Measurements from ENCODE around the gene TSC2. TPM values are rescaled to one million over a fixed set of nuclear protein-coding genes. Genes with fewer than 3 reads are reported as not detected.

The TSC2 gene
- total and polyA plus RNA-seq, 4 donors = 23.3 to 51.2 (median 28.7) TPM

DNA sequence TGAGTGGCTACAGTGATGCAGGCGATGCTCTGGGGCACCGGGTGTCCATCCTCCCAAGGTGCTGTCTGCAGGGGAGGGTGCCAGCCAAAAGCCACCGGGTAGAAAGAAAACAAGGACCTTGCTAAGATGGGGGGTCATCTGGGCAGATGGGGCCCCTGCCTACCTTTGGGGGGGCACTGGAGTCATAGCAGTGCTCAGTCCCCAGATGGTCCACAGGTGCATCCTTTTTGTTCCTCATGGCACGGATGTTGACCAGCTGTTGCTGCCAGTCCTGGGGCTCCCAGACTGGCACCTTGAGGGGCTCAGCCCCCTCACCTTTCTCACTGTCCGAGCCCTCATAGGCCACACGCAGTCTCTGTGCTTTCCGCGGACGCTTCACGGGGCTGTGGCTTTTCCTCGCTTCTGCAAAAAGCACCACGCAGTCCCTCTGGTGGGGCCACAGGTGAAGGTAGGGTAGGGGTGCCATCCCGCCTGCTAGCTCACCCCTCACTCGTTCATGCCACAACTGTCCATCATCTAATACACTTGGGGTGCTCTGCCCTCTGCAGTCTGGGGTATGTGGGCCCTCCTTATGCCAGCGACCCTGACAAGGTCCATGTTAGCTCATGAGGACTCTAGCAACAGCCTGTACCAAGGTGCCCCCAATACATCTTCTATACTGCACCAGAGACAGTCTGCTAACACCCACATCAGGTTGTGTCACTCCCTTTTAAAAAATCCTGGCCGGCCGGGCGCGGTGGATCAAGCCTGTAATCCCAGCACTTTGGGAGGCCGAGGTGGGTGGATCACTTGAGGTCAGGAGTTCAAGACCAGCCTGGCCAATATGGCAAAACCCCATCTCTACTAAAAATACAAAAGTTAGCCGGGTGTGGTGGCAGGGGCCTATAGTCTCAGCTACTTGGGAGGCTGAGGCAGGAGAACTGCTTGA is 1.6 kb upstream of the TSC2 start:
- peak overlapping the region in 1 of 2 donors; percentile 84 for H3K27ac ChIP-seq (ENCODE audit: low read depth in 1 of 2, low read length in 2 of 2)
- H3K27me3 ChIP-seq (ENCODE audit: control insufficient read depth in 4 of 4, insufficient read depth in 4 of 4, low read length in 3 of 4) = no peaks in the 10 kb centered on the region
- no peak overlapping the region for H3K9ac ChIP-seq (ENCODE audit: low read depth in 1 of 2, low read length in 2 of 2)
- 86% methylated on average over 21 of the region's 21 CpGs for WGBS
- TF ChIP-seq, protein P1, sequence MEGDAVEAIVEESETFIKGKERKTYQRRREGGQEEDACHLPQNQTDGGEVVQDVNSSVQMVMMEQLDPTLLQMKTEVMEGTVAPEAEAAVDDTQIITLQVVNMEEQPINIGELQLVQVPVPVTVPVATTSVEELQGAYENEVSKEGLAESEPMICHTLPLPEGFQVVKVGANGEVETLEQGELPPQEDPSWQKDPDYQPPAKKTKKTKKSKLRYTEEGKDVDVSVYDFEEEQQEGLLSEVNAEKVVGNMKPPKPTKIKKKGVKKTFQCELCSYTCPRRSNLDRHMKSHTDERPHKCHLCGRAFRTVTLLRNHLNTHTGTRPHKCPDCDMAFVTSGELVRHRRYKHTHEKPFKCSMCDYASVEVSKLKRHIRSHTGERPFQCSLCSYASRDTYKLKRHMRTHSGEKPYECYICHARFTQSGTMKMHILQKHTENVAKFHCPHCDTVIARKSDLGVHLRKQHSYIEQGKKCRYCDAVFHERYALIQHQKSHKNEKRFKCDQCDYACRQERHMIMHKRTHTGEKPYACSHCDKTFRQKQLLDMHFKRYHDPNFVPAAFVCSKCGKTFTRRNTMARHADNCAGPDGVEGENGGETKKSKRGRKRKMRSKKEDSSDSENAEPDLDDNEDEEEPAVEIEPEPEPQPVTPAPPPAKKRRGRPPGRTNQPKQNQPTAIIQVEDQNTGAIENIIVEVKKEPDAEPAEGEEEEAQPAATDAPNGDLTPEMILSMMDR (IDR thresholded peaks at IDR 0.05; ENCODE audit: low read depth, low read length, missing input control) = no peak
- no peak for TF ChIP-seq FOXA1 (IDR thresholded peaks at IDR 0.05)
- TF ChIP-seq GABPA (IDR thresholded peaks at IDR 0.05 in 1 of 2, conservative IDR thresholded peaks at IDR 0.05 in 1 of 2) = no peak
- no peak for TF ChIP-seq HNF4A (conservative IDR thresholded peaks at IDR 0.05)
- TF ChIP-seq NR2F2 (IDR thresholded peaks at IDR 0.05) = no peak
- DNase-seq (ENCODE audit: low spot score) = no peak
- H3K4me3 ChIP-seq (ENCODE audit: low read depth in 1 of 3, low read length in 3 of 3) = no peak overlapping the region
- H3K4me1 ChIP-seq (ENCODE audit: control insufficient read depth in 4 of 4, insufficient read depth in 4 of 4, low read length in 3 of 4) = peaks cover 14 to 56% (median 41%) of the 10 kb centered on the region in 4 donors
- peaks cover 0 to 4% (median 2%) of the 10 kb centered on the region in 4 donors for H3K36me3 ChIP-seq (ENCODE audit: control insufficient read depth in 4 of 4, insufficient read depth in 3 of 4, low read depth in 1 of 4, low read length in 3 of 4)
- H3K9me3 ChIP-seq (ENCODE audit: control insufficient read depth in 4 of 4, low read length in 3 of 4) = no peaks in the 10 kb centered on the region

DNA sequence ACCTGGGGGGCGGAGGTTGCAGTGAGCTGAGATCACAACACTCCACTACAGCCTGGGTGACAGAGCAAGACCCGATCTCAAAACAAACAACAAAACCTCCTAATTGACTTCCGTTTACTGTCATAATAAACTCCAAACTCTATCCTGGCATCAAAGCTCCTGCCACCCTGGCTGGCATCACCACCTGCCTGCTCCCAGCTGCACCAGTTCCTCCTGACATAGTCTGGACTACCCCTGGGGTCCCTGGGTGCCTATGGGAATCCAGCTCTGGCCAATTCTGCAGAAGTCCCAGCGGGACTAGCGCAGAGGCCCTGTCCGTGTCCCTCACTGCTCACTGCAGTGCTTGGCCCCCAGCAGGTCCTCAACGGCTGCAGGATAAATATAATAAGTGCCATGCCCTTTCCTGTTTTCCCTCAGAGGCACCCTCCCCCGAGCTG is 874 bp upstream of the TSC2 start:
- Histone ChIP-seq H3K27ac (ENCODE audit: low read depth in 1 of 2, low read length in 2 of 2) (peak overlapping the region; percentile 59 to 84), H3K4me1 (ENCODE audit: control insufficient read depth in 4 of 4, insufficient read depth in 4 of 4, low read length in 3 of 4) (peaks cover 9 to 50% (median 34%) of the 10 kb centered on the region in 4 donors), H3K9ac (ENCODE audit: low read depth in 1 of 2, low read length in 2 of 2) (peak overlapping the region; percentile 40 to 65), H3K36me3 (ENCODE audit: control insufficient read depth in 4 of 4, insufficient read depth in 3 of 4, low read depth in 1 of 4, low read length in 3 of 4) (peaks cover 0 to 6% (median 4%) of the 10 kb centered on the region in 4 donors), H3K9me3 (ENCODE audit: control insufficient read depth in 4 of 4, low read length in 3 of 4) (no peaks in the 10 kb centered on the region), H3K4me3 (ENCODE audit: low read depth in 1 of 3, low read length in 3 of 3) (peak overlapping the region; percentile 65 to 97 (median 89)), H3K27me3 (ENCODE audit: control insufficient read depth in 4 of 4, insufficient read depth in 4 of 4, low read length in 3 of 4) (no peaks in the 10 kb centered on the region)
- TF ChIP-seq HNF4G (IDR thresholded peaks at IDR 0.05) = no peak
- no peak for TF ChIP-seq RXRA (IDR thresholded peaks at IDR 0.05)
- TF ChIP-seq TAF1 (conservative IDR thresholded peaks at IDR 0.05) = peak; percentile 32
- TF ChIP-seq HNF4A (conservative IDR thresholded peaks at IDR 0.05) = peak; percentile 8 to 28
- TF ChIP-seq FOXA2 (IDR thresholded peaks at IDR 0.05) = no peak
- TF ChIP-seq, protein P2, sequence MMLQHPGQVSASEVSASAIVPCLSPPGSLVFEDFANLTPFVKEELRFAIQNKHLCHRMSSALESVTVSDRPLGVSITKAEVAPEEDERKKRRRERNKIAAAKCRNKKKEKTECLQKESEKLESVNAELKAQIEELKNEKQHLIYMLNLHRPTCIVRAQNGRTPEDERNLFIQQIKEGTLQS (IDR thresholded peaks at IDR 0.05) = no peak
- TF ChIP-seq, protein P3, sequence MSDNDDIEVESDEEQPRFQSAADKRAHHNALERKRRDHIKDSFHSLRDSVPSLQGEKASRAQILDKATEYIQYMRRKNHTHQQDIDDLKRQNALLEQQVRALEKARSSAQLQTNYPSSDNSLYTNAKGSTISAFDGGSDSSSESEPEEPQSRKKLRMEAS (IDR thresholded peaks at IDR 0.05) = no peak
- peak; percentile 17 to 51 for TF ChIP-seq RAD21 (IDR thresholded peaks at IDR 0.05)
- TF ChIP-seq GABPA (IDR thresholded peaks at IDR 0.05 in 1 of 2, conservative IDR thresholded peaks at IDR 0.05 in 1 of 2) = no peak
- TF ChIP-seq, protein P4, sequence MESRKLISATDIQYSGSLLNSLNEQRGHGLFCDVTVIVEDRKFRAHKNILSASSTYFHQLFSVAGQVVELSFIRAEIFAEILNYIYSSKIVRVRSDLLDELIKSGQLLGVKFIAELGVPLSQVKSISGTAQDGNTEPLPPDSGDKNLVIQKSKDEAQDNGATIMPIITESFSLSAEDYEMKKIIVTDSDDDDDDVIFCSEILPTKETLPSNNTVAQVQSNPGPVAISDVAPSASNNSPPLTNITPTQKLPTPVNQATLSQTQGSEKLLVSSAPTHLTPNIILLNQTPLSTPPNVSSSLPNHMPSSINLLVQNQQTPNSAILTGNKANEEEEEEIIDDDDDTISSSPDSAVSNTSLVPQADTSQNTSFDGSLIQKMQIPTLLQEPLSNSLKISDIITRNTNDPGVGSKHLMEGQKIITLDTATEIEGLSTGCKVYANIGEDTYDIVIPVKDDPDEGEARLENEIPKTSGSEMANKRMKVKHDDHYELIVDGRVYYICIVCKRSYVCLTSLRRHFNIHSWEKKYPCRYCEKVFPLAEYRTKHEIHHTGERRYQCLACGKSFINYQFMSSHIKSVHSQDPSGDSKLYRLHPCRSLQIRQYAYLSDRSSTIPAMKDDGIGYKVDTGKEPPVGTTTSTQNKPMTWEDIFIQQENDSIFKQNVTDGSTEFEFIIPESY (IDR thresholded peaks at IDR 0.05) = no peak
- no peak for TF ChIP-seq JUND (IDR thresholded peaks at IDR 0.05)
- peak; percentile 70 for TF ChIP-seq NR2F2 (IDR thresholded peaks at IDR 0.05)
- TF ChIP-seq FOXA1 (IDR thresholded peaks at IDR 0.05) = no peak
- no peak for TF ChIP-seq YY1 (IDR thresholded peaks at IDR 0.05)
- peak; percentile 62 for TF ChIP-seq SP1 (IDR thresholded peaks at IDR 0.05)
- TF ChIP-seq, protein P1 (IDR thresholded peaks at IDR 0.05; ENCODE audit: low read depth, low read length, missing input control) = no peak
- no peak for TF ChIP-seq EGR1 (IDR thresholded peaks at IDR 0.05; ENCODE audit: low read depth in 2 of 2)
- TF ChIP-seq, protein P5, sequence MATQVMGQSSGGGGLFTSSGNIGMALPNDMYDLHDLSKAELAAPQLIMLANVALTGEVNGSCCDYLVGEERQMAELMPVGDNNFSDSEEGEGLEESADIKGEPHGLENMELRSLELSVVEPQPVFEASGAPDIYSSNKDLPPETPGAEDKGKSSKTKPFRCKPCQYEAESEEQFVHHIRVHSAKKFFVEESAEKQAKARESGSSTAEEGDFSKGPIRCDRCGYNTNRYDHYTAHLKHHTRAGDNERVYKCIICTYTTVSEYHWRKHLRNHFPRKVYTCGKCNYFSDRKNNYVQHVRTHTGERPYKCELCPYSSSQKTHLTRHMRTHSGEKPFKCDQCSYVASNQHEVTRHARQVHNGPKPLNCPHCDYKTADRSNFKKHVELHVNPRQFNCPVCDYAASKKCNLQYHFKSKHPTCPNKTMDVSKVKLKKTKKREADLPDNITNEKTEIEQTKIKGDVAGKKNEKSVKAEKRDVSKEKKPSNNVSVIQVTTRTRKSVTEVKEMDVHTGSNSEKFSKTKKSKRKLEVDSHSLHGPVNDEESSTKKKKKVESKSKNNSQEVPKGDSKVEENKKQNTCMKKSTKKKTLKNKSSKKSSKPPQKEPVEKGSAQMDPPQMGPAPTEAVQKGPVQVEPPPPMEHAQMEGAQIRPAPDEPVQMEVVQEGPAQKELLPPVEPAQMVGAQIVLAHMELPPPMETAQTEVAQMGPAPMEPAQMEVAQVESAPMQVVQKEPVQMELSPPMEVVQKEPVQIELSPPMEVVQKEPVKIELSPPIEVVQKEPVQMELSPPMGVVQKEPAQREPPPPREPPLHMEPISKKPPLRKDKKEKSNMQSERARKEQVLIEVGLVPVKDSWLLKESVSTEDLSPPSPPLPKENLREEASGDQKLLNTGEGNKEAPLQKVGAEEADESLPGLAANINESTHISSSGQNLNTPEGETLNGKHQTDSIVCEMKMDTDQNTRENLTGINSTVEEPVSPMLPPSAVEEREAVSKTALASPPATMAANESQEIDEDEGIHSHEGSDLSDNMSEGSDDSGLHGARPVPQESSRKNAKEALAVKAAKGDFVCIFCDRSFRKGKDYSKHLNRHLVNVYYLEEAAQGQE (IDR thresholded peaks at IDR 0.05) = no peak
- WGBS = 13% methylated on average over 8 of the region's 8 CpGs
- no peak for DNase-seq (ENCODE audit: low spot score)

All from liver (tissue), 9 donors.